Stimulated activated CD4-positive, alpha-beta T cell treated with anti-CD3 and anti-CD28 coated beads, Interleukin-1b, Interleukin-23, amount 100 ng/mL, for 4 hours (primary cell): ENCODE measurements around the gene RHOV.
A peak's percentile ranks its signal among the peaks of the same experiment; 100 is the strongest.

Source experiments
- DNase-seq, 2 donors: peaks; one replicate each; pipeline ENCODE4 v3.0.0-alpha.2; 2020; ENCODE audit warnings: low read depth in 2 of 2

Gene RHOV

GRCh38 chr15:40845511-40846284 lies 28.3 kb downstream of the RHOV start:
- DNase-seq: no peak

GRCh38 chr15:40845036-40845435 lies 29.0 kb downstream of the RHOV start:
- no peak for DNase-seq

GRCh38 chr15:40844696-40845030 lies 29.4 kb downstream of the RHOV start:
- DNase-seq: peak; percentile 20 to 32

GRCh38 chr15:40843885-40844695 lies 29.9 kb downstream of the RHOV start, which contains the start of gene SPINT1:
Gene SPINT1, plus strand, starts transcription at chr15:40844048. Its CDS starts 507 bp downstream, at chr15:40844555.
- DNase-seq: peak; percentile 67 to 81

GRCh38 chr15:40843261-40843884 lies 30.7 kb downstream of the RHOV start:
- no peak for DNase-seq

- no peak for DNase-seq
Measured at GRCh38 chr15:40841741-40842140, 32.3 kb downstream of the RHOV start.

GRCh38 chr15:40838756-40839155 lies 35.3 kb downstream of the RHOV start:
- DNase-seq: no peak

- no peak for DNase-seq
Measured at GRCh38 chr15:40836020-40836419, 38.0 kb downstream of the RHOV start.

GRCh38 chr15:40832903-40833302 lies 41.1 kb downstream of the RHOV start:
- DNase-seq: no peak

- no peak for DNase-seq
Measured at GRCh38 chr15:40831861-40832260, 42.2 kb downstream of the RHOV start.

GRCh38 chr15:40830884-40831283 lies 43.1 kb downstream of the RHOV start:
- DNase-seq: no peak

GRCh38 chr15:40829115-40829514 lies 44.9 kb downstream of the RHOV start:
- no peak for DNase-seq

GRCh38 chr15:40828447-40829036 lies 45.5 kb downstream of the RHOV start, which contains the start of gene PPP1R14D:
Gene PPP1R14D, minus strand, starts transcription at chr15:40828708. Its CDS starts 67 bp downstream, at chr15:40828641.
- DNase-seq: no peak

- no peak for DNase-seq
Measured at GRCh38 chr15:40826423-40827075, 47.5 kb downstream of the RHOV start.

GRCh38 chr15:40825661-40826422 lies 48.2 kb downstream of the RHOV start:
- DNase-seq: no peak

GRCh38 chr15:40823572-40824343 lies 50.3 kb downstream of the RHOV start:
- no peak for DNase-seq
